ENCODE measurements around the gene SMYD1. TPM values are rescaled to one million over a fixed set of nuclear protein-coding genes. Genes with fewer than 3 reads are reported as not detected.

SMYD1 gene
- total RNA-seq, 1 donor from 2014 or later = not detected

DNA sequence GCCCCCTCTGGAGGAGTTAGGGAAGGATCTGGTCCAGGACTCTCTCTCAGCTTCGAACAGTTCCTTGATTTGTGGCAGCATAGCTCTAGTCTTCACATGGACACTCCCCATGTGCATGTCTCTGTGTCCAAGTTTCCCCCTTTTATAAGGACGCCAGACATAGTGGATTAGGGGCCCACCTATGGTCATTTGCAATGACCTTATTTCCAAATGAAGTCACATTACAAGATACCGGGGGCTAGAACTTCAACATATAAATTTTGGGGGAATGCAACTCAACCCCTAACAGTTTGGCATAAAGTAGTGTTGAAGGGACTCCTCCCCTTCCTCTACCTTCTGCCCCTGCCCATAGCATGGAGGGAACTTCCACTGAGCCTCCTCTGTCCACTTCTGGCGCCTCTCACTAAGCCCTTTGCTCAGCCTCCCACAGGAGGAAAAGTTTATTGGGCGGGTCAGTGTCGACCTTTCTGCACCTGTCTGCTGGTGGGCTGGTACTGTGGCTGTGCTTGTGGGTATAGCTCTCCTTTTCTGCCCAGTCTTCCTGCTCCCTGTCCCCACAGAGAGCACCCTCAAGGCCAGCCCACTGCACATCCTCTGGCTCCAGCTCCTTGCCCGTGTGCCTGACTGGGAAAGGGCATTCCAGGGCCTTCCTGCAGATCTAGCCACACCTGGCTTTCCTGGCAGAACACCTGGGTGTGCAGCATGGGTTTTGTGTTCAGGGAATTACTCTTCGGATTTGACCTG, 54.7 kb downstream of the SMYD1 start:
- DNase-seq (ENCODE audit: low read depth, low spot score) = no peak

DNA sequence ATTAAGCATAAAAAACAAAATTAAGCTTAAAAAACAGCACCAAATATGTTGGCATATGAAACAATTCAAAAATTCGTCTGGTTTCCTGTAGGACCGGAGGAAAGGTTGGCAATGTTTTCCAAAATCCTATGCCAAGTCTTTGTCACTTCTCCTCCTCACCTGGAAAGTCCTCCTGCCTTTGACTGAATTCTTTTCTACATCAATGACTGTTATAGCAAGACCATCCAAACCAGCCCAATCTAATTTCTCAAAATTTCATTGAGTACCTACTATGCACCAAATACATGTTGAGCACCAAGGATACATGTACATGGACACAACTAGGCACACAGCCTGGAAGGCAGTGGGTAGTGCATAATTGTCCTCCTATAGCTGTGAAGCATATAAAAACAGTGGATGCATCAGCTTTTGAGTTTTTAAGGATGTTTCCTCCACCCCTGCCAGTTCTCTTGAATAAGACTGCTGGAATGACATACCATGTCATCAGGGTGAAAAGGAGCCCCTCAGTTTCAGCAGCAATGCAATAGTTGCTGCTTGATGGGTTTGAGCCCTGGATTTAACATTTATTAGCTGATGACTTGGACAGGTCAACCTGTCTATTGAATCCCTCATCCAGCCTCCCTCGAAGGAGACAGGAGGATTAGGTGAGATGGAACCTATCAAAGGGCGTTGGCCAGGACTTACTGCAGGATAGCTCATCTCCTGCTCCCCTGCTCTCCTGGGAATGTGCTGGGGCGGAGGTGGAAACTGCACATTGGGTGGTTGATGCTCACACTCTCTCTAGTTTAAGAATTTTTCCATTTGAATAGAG, 55.7 kb downstream of the SMYD1 start:
- DNase-seq (ENCODE audit: low read depth, low spot score) = no peak

DNA sequence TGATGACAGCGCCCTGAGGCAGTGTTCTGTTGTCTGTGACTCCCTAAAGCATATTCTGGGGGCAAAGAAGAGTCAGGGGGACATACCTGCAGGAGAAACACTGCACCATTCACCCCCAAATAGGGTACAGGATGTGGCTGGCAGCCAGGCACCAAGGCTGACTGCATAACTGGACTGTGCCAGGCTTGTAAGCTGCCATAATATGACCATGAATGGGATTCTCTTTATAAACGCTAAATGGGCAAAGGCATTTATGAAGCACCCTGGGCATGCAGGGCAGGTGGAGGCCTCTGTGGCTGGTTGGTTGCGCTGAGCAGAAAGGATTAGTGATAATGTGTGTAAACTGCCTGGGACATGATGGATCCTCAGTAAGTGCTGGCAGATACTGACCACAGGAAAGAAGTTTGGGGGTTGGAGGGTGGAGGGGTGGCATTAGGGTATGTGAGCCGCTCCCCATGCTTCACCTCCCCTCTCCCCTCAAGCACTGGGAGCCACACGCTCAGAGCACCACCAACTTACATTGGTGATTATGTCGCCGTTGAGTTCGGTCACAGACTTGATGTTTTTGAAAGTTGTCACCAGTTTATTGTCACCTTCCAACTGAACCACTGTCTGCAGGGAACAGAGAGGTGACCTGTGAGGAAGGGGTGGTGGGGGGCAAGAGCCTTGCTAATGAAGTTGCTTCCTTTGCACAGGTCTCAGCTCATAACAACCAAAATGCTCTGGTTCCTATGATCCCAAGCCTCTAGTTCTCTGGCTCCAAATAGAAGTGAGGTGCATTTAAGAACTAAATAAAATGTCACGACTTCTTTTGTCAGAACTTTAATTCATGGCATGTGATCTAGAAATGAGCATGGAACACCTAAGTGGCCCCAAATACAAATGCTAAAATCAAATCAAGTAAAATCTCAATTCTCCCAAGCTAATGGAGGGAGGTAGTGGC, 56.6 kb downstream of the SMYD1 start:
- no peak for DNase-seq (ENCODE audit: low read depth, low spot score)

DNA sequence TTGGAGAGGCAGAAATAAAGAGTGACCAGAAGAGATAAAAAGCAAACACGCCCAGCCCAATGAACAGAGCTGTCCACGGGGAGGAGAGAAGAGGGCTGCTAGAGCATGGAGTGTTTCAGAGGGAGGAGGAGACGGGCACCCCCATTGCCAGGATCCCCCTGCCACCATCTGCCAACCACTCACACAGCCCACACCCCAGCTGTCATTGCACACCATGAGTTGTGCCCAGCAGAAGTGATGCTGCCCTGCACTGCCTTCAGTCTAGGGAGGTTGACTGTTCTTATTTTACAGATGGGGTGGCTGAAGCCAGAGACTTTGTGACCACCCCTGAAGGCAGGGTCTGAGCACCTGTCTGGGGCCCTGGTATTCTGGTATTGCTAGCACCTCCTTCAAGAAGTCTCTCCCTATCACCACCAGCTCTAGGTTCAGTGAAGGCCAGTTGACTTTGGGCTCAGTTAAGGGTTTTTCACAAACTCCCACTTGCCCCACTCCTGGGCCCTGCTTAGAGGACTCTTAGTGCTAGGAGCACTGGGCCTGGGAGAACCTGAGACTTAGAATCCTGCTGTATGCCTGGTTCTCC, 57.8 kb downstream of the SMYD1 start:
- DNase-seq (ENCODE audit: low read depth, low spot score) = no peak

DNA sequence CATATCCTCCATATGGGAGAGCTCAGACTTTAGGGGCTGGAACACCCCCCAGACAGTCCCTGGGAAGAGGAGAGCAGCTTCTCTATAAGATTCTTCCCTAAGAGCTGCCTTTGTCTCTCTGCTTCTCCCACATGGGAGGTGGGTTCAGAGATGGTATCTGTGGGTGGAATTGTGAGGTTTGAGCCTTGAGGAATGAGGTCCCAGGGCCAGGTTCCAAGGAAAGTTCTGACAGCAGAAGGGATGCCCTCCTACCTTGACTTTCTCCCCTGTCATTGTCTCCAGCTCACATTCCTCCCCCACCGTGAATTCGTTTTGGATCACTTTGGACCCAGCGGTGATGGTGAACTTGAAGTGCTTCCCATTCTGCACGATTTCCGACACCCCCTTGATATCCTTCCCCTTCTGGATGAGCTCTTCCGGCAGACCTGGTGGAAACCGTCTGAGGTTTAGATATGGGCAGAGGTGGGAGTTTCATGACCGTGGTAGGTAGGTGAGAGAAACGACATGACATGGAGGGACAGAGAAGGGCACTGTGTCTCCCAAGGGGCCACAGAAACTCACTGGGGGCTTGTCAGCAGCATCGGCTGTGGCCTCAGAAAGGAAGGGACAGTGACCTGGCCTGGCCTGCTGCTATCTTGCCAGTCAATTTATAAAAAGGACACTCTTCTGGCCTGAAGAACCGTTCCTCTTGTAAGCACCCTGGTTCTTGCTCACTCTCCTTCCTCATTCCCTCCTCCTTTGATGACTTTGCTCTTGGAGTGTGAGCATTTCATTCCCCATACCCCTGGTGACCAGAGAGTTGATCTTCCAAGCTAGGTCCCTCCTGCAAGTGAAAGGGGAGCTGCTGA, 58.5 kb downstream of the SMYD1 start:
- no peak for DNase-seq (ENCODE audit: low read depth, low spot score)

DNA sequence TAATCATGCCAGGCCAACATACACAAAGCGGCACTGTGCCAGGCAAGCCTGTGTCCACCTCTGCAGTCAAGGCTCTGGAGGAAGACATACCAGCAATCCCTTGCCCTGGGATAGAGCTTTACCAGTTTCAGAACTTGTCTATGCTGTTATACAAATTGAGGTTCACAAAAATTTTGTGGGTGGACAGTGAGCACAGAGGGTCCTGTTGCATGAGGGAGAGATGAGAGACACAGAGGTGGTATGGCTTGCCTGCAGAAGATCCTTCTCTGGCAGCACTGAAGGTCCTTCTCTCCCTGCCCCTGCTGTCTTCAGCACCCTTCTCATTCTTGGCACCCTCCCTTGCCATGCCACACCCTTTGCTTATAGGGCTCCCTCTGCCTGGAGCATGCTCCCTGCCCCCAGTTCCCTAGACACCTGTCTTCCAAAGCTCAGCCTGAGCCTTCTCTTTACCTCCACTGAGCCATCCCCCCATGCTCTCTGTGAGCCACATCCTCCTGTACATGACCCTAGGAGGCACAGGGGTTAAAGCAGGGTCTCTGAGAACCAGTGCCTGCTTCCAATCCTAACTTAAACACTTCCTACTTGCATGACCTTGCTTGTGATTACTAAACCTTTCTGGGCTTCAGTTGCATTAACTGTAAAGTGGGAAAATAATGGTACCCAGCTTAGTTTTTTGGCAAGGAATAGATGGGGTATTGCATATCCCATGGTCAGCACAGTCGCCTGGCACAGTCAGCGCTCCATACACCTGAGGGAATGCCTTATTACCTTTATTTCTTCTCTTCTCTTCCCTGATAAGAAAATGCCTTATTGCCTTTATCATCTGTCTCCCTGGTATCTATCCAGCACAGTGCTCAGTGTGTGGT, 59.4 kb downstream of the SMYD1 start:
- DNase-seq (ENCODE audit: low read depth, low spot score) = no peak

DNA sequence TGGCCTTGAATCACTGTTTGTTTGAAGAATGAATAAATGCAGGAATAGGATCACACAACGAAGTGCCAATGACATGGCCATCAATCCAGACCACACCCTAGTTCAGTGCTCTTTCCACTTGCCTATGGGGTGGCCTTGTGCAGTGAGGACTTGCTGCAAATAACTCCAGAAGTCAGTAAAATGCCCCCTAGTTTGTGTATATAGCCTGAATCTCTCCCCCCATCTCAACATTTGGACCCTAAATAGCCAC, 59.9 kb downstream of the SMYD1 start:
- no peak for DNase-seq (ENCODE audit: low read depth, low spot score)

DNA sequence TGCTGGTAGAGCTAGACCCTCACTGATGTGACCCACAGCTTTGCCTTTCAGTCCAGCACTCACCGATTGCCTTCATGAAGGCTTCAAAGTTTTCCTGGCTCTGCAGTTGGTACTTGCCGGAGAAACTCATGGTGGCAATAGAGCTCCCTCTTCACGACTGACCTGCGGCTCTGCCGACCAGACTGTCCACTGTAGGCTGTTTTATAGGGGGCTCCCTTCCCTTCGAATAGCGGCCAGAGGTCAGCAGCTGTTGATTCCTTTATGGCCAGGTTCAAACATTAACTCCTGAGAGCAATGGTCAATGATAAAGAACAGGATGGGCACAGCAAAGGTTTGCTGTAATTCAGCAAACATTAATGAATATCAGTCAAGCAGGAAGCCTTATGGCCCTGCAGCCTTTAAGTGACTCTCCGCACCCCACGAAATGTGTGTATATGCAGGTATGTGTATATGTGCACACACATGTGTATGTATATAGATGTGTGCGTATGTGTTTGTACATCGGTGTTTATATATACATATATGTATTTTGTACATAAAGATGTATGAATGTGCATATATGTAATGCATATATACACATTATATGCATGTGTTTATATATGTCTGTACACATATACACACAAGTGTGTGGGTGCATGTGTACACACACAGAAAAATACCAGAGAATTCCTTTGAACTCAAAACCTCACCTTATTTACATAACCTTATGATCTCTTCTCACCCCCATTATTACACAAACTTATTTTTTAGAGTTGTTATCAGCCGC, 60.4 kb downstream of the SMYD1 start, which contains the start of gene FABP1:
TSS of gene FABP1 (minus strand) at position 175 of the 766 bp plus-strand sequence. CDS start at position 130, 45 bp downstream.
- no peak for DNase-seq (ENCODE audit: low read depth, low spot score)

DNA sequence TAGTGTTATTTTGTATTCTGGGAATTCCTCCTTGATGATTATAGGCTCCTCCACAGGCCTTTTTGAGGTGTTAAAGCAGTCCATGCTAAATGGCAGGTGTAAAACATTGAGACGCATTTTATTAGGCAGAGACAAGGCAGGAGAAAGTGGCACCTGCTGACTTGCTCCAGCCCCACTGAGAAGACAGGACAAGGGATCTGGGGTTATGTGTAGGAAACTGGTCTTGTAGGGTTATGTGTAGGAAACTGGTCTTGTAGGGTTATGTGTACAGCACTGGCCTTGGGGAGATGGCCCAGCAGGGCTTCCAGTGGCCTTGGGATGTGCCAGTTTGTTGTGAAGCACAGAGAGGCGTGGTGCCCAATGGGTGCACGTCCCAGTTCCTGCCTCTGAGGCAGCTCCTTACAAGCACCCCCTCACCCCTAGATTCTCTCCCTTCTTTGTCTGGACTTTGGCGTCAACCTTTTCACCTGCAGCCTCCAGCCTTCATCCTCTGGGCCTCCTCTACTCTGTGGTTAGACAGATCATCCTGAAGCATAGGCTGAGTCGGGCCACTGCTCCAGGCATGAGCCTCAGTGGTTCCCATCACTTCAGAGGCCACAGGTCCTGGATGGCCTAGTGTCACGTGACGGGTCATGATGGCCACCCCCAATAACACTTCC, 61.2 kb downstream of the SMYD1 start:
- DNase-seq (ENCODE audit: low read depth, low spot score) = no peak

DNA sequence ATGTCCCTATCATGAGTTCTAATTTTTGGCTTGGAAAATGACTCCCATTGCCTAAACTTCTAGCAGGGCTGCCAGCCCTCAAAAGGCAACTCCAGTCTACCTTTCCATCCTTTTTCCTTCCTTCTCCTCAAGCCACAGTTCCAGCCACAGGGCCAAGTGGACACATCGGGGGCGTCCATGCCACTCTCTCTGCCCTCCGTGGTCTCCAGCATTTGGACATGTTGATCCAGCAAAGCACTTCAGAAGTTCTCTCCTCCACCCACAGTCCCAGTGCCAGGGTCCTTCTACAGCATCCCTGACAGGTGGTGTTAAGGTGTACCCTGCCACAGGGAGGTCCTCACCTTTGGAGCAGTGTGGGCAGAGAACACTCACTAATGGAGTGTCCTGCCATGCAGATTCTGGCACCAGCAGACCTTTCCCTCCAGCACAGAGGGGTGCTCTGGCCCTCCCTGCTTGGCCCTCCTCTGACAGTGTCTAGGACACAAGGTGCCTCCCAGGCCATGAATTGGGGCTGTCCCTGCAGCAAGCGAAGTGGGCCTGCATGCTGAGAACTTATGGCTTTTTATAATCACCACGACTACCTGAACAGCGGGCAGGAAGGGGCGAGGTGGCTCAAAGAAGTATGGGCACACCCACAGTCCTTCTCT, 61.8 kb downstream of the SMYD1 start:
- DNase-seq (ENCODE audit: low read depth, low spot score) = no peak

DNA sequence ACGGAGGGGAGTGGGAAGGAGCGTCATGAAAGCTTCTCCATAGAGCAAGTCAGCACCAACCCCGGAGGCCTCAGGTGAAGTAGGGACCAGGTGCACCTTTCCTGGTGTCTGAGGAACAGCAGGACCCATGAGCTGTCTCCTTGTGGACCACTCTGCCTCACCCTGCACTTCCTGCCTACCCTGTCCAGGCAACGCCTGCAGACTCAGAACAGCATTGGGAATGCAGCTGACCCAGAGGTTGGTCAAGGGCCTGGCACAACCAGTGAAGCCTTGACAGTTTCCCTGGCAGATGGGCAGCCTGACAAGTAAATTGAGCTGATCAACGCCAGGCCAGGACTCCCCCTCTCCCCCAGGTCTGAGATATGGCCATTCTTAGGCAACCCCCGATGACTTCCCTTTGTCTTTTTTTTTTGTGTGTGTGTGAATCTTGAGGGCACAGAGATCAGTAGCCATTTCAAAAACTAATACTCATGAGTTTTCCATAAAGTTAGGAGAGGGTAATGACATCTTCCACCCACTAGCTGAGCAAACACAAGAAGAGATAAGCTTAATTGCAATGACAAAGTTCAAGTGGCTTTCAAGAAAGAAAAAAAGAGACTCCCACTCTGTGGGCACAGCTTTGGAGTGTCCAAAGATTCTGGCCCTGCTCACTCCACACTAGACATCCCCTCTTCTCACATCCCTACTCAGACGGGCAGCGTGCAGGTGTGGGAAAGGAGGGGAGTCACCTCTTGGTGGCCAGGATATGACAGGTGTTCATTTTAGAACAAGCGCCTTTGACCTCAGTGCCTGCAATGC, 63.8 kb downstream of the SMYD1 start:
- no peak for DNase-seq (ENCODE audit: low read depth, low spot score)

DNA sequence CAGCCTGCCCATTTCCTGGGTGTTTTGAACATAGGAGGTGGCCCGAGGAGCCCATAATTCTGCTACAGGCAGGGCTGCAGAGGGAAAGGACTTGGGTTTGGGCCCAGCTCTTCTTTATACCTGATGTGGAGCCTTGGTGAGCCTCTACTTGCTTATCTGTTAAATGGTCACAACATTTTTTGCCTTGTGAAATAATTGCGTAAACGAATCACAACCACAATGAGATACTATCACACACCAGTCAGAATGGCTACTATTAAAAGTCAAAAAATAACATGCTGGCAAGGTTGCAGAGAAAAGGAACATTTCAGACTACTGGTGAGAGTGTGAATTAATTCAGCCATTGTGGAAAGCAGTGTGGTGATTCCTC, 64.4 kb downstream of the SMYD1 start:
- no peak for DNase-seq (ENCODE audit: low read depth, low spot score)

DNA sequence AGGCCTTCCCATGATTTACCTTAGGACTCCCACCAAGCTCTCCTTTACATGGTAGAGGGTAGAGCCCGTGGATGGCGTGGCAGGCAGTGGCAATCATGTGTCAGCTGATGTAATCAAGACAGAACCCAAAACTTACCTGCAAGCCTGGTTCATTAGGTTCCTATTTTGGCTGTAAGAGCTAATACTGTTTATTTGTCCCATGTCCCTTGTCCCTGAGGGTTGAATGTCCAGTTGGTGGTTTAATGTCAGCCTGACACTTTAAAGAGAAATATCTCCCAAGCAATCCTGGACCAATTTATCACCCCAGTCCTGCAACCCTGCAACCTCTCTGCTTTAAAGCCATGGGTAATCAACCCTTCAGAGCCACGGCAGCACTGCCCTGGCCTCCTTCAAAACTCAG, 66.2 kb downstream of the SMYD1 start:
- DNase-seq (ENCODE audit: low read depth, low spot score) = no peak

DNA sequence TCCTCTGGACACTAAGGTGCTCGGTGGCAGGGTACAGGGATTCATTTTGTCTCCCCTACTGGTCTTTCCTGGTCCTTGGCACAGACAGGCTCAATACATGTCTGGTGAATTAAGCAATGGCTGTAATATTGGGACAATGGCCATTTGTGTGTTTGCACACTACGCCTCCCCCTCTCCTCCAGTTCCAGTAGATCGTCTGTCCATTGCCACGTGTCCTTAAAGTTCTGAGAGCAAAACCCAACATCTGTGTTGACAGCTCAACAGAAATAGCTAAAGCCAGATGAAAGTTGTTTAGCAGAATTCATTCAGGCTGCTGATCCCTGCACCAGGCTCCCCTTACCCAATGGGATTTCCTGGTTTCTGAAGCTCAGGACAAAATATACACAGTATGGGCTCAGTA, 69.2 kb downstream of the SMYD1 start:
- DNase-seq (ENCODE audit: low read depth, low spot score) = no peak

DNA sequence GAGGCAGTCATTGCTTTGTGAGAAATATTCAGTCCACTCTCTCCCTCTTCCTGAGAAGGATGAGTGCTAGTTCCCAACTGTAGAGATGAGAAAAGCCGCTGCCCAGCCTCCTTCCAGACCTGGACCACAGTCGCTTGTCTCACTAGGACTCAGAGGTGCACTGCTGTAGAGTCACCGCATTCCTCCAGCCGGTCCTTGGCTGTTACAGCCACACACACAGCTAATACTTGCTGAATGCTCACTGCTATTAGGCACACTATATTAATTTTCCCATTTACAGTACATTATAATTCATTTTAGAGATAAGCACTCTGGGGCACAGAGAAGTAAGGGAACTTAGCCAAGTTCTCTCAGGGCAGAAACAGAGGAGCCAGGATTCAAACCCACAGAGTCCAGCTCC, 70.2 kb downstream of the SMYD1 start:
- DNase-seq (ENCODE audit: low read depth, low spot score) = no peak

DNA sequence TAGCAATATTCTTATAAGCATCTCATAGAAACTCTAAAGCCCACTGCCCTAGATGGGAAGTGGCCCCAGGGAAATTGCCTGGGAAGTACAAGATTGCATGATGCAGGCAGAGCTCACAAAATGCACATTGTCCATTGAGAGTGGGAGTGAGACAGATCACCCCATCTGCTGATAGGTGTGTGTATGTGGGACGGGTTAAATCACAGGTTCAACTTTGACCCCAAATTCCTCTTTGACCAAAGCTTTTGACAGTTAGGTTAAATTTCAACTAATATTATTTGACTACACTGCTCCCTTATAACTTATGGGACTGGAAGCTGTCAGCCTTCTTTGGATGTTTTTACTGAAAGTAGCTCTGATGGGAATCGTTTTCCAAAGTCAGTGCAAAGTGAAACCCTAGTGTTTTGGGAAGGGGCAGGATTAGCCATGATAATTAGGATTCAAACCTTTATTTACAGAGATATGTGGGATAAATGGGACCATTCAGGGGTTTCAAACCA, 71.6 kb downstream of the SMYD1 start:
- DNase-seq (ENCODE audit: low read depth, low spot score) = no peak

DNA sequence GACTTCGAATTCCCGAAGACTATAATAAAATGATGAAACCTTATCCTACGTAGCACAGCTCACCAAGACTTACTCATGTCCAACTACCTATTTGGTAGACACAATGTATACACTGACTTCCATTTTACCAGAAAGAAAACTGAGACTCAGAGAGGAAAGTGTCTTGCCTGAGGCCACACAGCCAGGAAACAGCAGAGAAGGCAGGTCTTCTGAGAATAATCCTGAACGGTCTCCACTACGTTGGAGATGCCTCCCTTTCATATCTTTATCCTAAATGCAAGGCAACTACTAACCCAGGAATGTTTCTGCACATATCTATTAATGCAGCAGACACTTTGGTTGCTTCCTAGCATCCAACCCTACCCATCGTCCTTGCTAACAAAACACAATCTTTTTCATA, 72.2 kb downstream of the SMYD1 start:
- DNase-seq (ENCODE audit: low read depth, low spot score) = no peak

Data from pulmonary artery endothelial cell (primary cell).